ENCODE data around the gene ANO8. TPM values are rescaled to one million over a fixed set of nuclear protein-coding genes. Genes with fewer than 3 reads are reported as not detected.

Gene ANO8
- total and polyA plus RNA-seq, 2 of the 8 experiments (the other 6 are each of a cell fraction or from before 2014, with no cell fraction given), result 9.5 to 20.7 TPM

DNA sequence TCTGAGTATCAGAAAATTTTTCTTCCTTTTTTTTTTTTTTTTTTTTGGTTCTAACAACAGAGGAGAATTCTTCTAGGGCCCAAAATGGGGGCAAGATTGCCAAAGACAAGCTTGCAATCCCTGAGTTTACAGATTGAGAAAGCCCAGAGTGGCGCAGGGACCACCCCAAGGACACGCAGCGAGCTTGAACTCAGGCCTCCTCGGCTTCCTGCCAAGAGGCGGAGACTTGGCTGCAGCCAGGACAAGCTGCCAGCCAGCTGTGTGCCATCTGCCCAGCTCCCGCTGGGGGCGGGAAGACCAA, 29.5 kb downstream of the ANO8 start:
- H4K91ac ChIP-seq (replicated peaks; ENCODE audit: insufficient read length, low read length), result no peak overlapping the region
- H3K18ac ChIP-seq (ENCODE audit: extremely low read depth, low read length), result no peak overlapping the region; the same call in 1 of the 2 replicates
- no peak overlapping the region for H2BK5ac ChIP-seq (ENCODE audit: low read depth, low read length)
- ChIA-PET POLR2A (ENCODE audit: partially characterized antibody) (interaction anchor here (0.6 to 18.5 kb wide), 9 partner anchors 10 to 138 kb away, joined by 3 to 329 read pairs (median 5); partner anchors contain the start of genes ANO8, BABAM1 and USE1), CTCF (ENCODE audit: partially characterized antibody) (interaction anchor here (0.6 to 3.0 kb wide), 17 partner anchors 9 to 224 kb away, joined by 3 to 29 read pairs (median 4); partner anchors contain the start of genes ANO8 and USE1)
- H3K27ac ChIP-seq (ENCODE audit: low read depth, low read length), result no peak overlapping the region
- no peak overlapping the region for H3K14ac ChIP-seq (ENCODE audit: insufficient read length)
- 9% methylated on average over 7 of the region's 7 CpGs; no CpG with 5 or more reads in 1 of the 2 experiments for WGBS, 2 experiments (ENCODE audit: extremely low coverage in 1 of 2, insufficient coverage in 1 of 2, insufficient read length in 1 of 2, insufficient replicate concordance in 2 of 2, low coverage in 1 of 2, low lambda C conversion rate in 2 of 2, missing lambda C conversion rate in 1 of 2)
- H3K56ac ChIP-seq (replicated peaks; ENCODE audit: insufficient read length, low read depth, low read length), result no peak overlapping the region
- no peak overlapping the region for H2AFZ ChIP-seq (ENCODE audit: low read length)
- H3K4me3 ChIP-seq (ENCODE audit: extremely low read depth in 1 of 4, insufficient read depth in 2 of 4, low read depth in 3 of 4, low read length in 4 of 4), result peak overlapping the region in 1 of 4 experiments; percentile 78; a peak in 3 of 8 replicates
- H4K20me1 ChIP-seq (replicated peaks in 1 of 2; ENCODE audit: control insufficient read depth in 1 of 2, insufficient read depth in 2 of 2, low read length in 2 of 2), result peaks cover 1 to 10% of the 10 kb centered on the region in 2 experiments
- peaks cover 10% of the 10 kb centered on the region for H3K23me2 ChIP-seq (ENCODE audit: low read depth, low read length)
- TF ChIP-seq CTBP2 (IDR thresholded peaks at IDR 0.05; ENCODE audit: borderline replicate concordance, insufficient read depth, insufficient read length, low read length), result peak; percentile 88
- TF ChIP-seq SP1 (IDR thresholded peaks at IDR 0.05; ENCODE audit: low read depth, low read length), result no peak
- TF ChIP-seq RBBP5 (IDR thresholded peaks at IDR 0.05; ENCODE audit: borderline replicate concordance, low read depth, low read length), result 0 out of 2 replicates have a peak, but pooled peaks have one; percentile 15
- H3K9me3 ChIP-seq (ENCODE audit: insufficient read depth in 2 of 2, low read depth in 1 of 2, low read length in 1 of 2), result no peaks in the 10 kb centered on the region
- peak overlapping the region; percentile 92; the same call in 1 of the 2 replicates for H2BK12ac ChIP-seq (ENCODE audit: low read depth, low read length)
- no peaks in the 10 kb centered on the region for H3K27me3 ChIP-seq (replicated peaks in 1 of 4; ENCODE audit: control insufficient read depth in 3 of 4, extremely low read depth in 1 of 4, insufficient read depth in 3 of 4, low read length in 3 of 4)
- H2BK15ac ChIP-seq (ENCODE audit: low read length), result peak overlapping the region; percentile 40; the same call in 1 of the 2 replicates
- peak overlapping the region in 1 of 4 experiments; percentile 25; a peak in 2 of 7 replicates for H3K9ac ChIP-seq (replicated peaks in 1 of 4; ENCODE audit: extremely low read depth in 1 of 4, low read depth in 3 of 4, low read length in 3 of 4)
- H3K79me1 ChIP-seq (ENCODE audit: low read depth, low read length), result peaks cover 6% of the 10 kb centered on the region
- no peak overlapping the region for H3K23ac ChIP-seq (ENCODE audit: insufficient read length)
- H2BK20ac ChIP-seq (ENCODE audit: low read length), result no peak overlapping the region
- H4K8ac ChIP-seq (ENCODE audit: extremely low read depth, insufficient read depth, low read length), result no peak overlapping the region
- H3K4ac ChIP-seq (replicated peaks; ENCODE audit: insufficient read length, low read depth, low read length), result no peak overlapping the region
- peaks cover 0 to 9% (median 0%) of the 10 kb centered on the region in 4 experiments; a peak in 2 of 8 replicates for H3K36me3 ChIP-seq (ENCODE audit: control insufficient read depth in 2 of 4, insufficient read depth in 4 of 4, low read length in 3 of 4)
- DNase-seq (ENCODE audit: low read depth in 1 of 2, low spot score in 2 of 2), result no peak
- no peak for FAIRE-seq
- H3K4me2 ChIP-seq (ENCODE audit: insufficient read depth in 1 of 2, low read depth in 2 of 2, low read length in 2 of 2), result peak overlapping the region; percentile 59 to 82
- H2BK120ac ChIP-seq (replicated peaks; ENCODE audit: low read depth, low read length), result no peak overlapping the region
- peaks cover 12 to 22% (median 15%) of the 10 kb centered on the region in 4 experiments for H3K4me1 ChIP-seq (replicated peaks in 1 of 4; ENCODE audit: control insufficient read depth in 3 of 4, insufficient read depth in 4 of 4, low read length in 3 of 4)
- H4K5ac ChIP-seq (ENCODE audit: insufficient read length, low read depth, low read length), result no peak overlapping the region
- peaks cover 2 to 8% of the 10 kb centered on the region in 2 experiments; a peak in 3 of 4 replicates for H3K79me2 ChIP-seq (ENCODE audit: control insufficient read depth in 1 of 2, insufficient read depth in 2 of 2, low read length in 2 of 2)
- H2AK5ac ChIP-seq (ENCODE audit: low read depth, low read length), result peak overlapping the region; percentile 61; the same call in 1 of the 2 replicates

All from H1 (cell line).